CD4-positive, alpha-beta T cell treated with Interleukin-6 at 100 ng/mL for 8 hours (primary cell): Measurements from ENCODE around the gene COL4A2.
"Not testable (repeated sequence)": the region's sequence is repeated elsewhere in the genome, so short reads cannot be mapped to it uniquely, and the experiment has no call there.

Experiments used
- DNase-seq: peaks from one replicate; pipeline ENCODE4 v3.0.0-alpha.2; 2020; ENCODE audit warnings: mixed read lengths, low spot score

Gene COL4A2

GRCh38 chr13:110379905-110380341, 72.8 kb downstream of the COL4A2 start:
- no peak for DNase-seq

DNA sequence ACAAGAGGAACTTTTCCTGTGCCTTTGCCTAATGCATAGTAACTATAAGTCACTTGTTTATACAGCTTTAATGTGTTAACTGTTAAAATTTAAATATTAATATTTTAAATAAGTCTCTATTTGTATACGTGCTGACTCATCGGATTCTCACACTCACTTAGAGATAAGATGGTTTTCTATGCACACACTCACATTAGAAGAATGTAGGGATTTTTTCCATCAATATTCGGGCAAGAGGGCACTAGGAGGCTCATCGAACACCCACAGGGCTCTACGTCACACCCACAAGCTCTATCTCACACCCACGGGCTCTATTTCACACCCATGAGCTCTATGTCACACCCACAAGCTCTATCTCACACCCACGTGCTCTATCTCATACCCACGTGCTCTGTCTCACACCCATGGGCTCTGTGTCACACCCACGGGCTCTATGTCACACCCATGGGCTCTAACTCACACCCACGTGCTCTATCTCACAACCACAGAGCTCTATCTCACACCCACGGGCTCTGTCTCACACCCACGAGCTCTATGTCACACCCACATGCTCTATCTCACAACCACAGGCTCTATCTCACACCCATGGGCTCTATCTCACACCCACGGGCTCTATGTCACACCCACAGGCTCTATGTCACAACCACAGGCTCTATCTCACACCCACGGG, 73.4 kb downstream of the COL4A2 start:
- no peak for DNase-seq

- no peak for DNase-seq
These were observed 73.9 kb downstream of the COL4A2 start for GRCh38 chr13:110381029-110381360.

DNA sequence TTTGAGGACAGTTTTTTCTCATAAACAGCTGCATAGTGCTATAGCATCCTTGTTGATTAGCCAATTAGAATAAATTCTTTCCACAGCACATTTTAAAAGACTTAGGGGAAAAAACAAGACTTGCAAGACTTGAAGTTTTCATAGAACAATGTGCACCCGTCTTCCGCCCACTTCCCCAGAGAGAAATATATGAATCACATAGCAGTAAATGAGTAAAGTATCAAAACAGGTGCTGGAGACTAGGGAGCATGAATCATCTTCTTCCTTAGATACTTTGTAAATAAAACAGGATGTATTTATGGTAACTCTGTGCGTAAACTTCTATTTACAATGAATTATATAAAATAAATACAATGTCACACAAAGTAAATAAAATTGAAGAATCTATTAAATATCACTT, 75.1 kb downstream of the COL4A2 start:
- DNase-seq = no peak

DNA sequence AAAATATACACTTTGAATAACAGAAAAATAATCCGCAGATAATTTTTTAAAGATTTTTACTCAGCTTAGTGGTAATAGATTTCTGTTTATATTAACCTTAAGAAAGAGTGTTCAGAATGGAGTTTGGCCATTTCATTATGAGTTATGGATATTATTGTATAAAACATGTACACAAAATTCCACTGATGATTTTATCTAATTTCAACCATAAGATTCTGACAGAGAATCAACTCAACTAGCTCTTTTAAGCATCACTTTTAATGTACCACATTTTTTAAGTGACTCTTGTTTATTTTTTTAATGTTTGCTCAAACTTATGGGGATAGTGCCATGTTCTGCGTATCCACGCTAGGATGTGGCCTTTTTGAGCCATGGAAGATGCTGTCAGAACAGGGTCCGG, 75.7 kb downstream of the COL4A2 start:
- DNase-seq = no peak

GRCh38 chr13:110387451-110388107, 80.5 kb downstream of the COL4A2 start:
- DNase-seq = no peak

DNA sequence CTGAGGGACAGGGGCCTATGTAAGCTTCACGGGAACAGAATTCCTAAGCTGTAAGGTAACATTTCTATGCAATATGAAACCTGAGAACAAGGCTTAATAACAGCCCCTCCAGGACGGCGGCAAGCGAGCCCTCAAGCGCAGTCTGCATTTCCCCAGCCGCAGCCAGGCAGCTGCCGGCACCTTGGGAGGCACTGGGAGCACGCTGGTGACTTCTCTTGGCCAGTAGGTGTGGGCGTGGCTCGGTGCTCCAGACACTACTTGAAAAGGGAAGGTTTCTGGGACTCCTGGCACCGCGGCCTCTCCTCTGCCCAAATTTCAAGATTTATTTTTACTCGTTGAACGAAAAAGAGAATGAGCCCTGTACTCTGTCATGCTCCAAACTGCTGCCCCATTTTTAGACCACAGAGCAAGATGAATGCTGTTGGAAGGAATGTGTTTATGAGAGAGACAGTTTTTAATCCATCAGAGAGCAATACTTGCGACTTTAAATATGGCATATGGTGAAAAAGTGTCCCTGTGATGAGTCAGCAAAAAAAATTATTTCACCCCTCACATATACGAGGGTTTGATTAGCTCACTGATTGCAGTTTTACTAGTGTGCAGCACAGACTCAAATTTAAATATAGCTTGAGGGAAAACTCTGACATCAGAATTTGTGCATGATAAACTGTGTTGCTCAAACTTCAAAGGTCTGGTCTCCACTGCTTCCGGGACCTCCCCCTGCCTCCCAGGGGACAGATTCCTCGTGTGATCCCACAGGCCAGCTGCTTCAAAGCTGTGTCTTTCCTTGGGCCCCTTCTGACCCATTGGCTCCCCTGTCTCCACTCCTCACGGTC, 81.2 kb downstream of the COL4A2 start:
- DNase-seq = no peak

DNA sequence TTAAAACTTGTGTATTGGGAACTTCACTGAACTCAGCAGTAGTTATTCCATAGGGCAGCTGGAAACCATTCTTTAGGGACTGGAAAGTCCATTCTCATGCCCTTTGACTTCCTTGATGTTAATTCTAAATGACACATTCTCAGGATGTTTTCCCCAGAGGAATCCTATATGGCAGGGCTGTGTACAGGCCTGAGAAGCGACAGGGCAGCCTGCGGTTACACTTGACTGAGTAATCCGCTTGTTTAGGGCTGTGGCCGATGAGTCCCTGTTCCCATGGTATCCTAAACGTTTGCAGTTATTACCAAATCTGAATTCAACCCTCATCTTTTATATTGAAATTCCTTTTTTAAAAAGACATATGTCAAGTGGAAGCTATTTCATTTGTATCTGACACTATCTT, 83.5 kb downstream of the COL4A2 start:
- DNase-seq = no peak

DNA sequence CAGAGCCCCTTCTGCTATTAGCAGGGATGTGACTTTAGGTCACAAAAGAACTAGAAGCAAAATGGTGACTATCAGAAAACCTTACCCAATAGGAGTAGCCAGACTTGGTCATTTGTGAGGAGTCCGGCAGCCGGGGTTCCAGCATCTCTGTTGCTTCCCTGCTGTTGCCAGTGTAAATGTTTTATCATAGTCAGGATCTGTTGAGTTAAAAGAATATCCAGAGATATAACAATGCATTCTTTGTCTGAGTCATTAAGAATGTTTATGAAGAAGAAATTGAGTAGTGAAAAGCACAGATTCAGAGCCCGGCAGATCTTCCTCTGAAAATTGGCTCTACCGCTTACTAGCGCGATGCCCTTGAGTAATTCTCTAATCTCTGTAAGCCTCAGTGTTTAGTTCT, 84.2 kb downstream of the COL4A2 start:
- DNase-seq = no peak

- DNase-seq = no peak
These were observed 85.6 kb downstream of the COL4A2 start for GRCh38 chr13:110392510-110393240.

GRCh38 chr13:110393761-110394160, 86.7 kb downstream of the COL4A2 start:
- no peak for DNase-seq

- no peak for DNase-seq
These were observed 87.3 kb downstream of the COL4A2 start for GRCh38 chr13:110394371-110394841.

DNA sequence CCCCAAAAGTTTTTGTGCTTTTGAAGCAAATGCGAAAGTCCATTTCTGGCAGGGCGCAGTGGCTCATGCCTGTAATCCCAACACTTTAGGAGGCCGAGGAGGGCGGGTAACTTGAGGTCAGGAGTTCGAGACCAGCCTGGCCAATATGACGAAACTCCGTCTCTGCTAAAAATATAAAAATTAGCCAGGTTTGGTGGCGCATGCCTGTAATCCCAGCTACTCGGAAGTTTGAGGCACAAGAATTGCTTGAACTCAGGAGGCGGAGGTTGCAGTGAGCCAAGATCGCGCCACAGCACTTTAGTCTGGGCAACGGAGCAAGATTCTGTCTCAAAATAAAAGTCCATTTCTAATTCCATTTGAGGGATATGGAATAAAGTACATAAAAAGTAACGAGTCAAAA, 88.5 kb downstream of the COL4A2 start:
- not testable (repeated sequence) for DNase-seq

GRCh38 chr13:110396476-110396875, 89.4 kb downstream of the COL4A2 start:
- DNase-seq = no peak

DNA sequence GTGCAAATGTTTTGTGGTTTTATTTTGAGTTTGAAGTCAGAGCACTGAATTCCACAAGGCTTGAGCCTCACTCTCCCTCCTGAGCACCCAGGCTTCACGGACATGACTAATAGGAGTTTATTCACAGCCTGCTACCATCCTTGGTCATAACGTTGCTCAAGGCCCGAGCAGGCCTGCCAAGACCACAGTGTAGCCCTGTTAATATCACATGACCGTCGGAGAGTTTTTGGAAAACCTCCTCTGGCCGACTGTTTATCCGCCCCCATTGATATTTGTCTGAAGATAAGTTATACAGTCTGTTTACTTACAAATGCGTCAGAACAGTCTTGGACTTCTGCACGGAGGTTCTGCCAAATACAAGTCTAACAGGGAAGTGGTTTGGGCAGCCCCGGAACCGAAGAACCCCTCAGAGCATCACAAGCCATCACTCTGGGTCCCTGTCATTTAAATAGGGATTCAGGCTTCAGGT, 89.9 kb downstream of the COL4A2 start:
- no peak for DNase-seq

DNA sequence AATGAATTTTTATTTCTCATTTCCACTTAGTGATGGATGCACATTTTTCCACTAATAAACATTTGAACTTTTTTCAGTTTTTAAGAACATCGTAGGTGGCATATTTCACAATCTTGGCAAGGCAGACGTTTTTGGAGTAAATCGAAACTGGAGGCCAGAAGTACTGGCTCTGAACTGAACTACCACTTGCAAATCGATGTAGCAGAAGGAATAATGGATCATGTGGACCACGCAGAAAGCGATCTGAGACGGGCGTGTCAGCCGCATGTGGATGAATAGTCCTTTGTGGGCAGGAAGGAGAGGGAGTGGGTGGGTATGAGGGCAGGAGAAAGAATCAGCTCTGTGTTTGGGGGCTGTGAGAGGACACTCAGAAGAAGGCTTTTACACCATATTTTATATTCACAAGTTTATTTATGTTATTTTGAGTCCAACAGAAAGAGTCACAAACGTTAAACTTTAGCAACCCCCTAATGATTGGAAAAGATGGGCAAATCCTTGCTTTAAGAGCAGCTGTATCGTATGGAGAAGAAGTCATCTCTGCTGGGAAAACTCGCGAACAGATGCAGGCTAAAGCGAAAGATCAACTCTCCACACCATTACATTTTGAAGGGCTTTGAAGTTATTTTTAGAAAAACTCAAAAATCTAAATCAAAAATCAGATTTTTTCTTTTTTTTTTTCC, 90.5 kb downstream of the COL4A2 start:
- DNase-seq = no peak

DNA sequence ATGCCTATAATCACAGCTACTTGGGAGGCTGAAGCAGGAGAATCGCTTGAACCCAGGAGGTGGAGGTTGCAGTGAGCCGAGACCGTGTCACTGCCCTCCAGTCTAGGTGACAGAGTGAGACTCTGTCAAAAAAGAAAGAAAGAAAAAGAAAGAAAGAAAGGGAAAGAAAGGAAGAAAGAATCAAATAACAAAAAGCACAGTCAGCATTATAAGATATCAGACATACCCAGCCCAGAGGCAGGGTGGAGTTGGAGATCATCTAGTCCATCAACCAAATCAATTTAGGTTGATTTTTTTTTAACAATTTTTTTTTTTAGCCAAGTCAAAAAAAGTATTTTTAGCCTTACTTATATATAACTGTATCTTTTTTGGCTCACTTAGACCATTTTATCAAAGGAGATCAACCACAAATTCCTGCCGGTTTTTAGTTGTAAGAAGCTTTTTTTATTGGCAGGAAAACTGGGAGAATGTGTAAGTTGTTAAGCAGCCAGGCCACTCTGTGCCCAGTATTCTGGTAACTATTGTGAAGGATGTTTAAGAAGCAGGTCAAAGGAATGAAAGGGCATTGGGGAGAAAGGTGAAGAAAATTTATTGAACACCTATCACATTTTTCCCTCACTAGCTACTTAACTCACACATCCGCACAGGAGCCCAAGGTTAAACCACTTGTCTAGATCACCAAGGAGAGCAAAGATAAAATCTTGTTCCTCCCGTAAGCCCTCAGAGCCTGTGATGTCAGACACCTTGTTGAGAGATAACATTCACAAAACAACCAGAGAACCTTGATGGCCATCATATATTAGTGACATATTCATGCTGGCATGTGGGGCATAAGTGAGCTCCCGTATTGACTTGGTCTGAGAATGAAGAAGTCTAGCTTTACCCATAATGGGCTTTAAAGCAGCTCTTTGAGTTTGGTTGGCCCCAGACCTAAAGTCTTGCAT, 91.8 kb downstream of the COL4A2 start:
- no peak for DNase-seq

DNA sequence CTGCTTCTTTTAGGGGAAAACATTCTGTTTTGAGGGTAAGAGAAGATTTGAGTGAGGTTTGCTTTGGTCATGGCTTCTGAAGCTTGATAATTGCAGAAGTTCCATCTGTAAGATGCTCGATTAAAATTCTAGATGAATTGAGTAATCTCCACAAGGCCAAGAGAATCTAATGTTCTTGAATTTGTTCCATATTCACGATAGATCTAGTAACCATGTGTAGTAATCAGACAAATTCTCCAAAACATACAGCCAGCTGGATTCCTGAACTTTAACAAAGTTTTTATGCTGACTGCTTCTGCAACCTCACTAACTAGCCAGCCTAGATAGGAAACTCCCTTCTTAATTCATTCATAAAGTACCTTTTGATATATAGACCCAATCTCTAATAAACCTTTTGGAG, 92.7 kb downstream of the COL4A2 start:
- no peak for DNase-seq

GRCh38 chr13:110400786-110401533, 93.9 kb downstream of the COL4A2 start:
- DNase-seq = no peak
